Measurements from ENCODE around the gene ACOT4.
"Not testable (repeated sequence)": the region's sequence is repeated elsewhere in the genome, so short reads cannot be mapped to it uniquely, and the experiment has no call there.

The ACOT4 gene

GRCh38 chr14:73582102-73582979, 9.3 kb upstream of the ACOT4 start:
- not testable (repeated sequence) for DNase-seq (ENCODE audit: low read depth)

- DNase-seq (ENCODE audit: low read depth) = no peak
Observed at GRCh38 chr14:73588695-73589094, 3.0 kb upstream of the ACOT4 start.

- DNase-seq (ENCODE audit: low read depth) = no peak
Observed at GRCh38 chr14:73589116-73589515, 2.6 kb upstream of the ACOT4 start.

GRCh38 chr14:73590673-73591004, 1.0 kb upstream of the ACOT4 start:
- DNase-seq (ENCODE audit: low read depth) = not testable (repeated sequence)

GRCh38 chr14:73594491-73594890, 2.8 kb downstream of the ACOT4 start:
- no peak for DNase-seq (ENCODE audit: low read depth)

GRCh38 chr14:73599499-73599898, 7.8 kb downstream of the ACOT4 start:
- DNase-seq (ENCODE audit: low read depth) = no peak

- peak; percentile 36 for DNase-seq (ENCODE audit: low read depth)
Observed at GRCh38 chr14:73602994-73603393, 11.3 kb downstream of the ACOT4 start.

- DNase-seq (ENCODE audit: low read depth) = no peak
Observed at GRCh38 chr14:73606271-73606670, 14.6 kb downstream of the ACOT4 start.

- no peak for DNase-seq (ENCODE audit: low read depth)
Observed at GRCh38 chr14:73607241-73607640, 15.6 kb downstream of the ACOT4 start.

- peak; percentile 46 for DNase-seq (ENCODE audit: low read depth)
Observed at GRCh38 chr14:73610687-73611086, 19.0 kb downstream of the ACOT4 start.

- peak; percentile 78 for DNase-seq (ENCODE audit: low read depth)
Observed at GRCh38 chr14:73612339-73613045, 20.8 kb downstream of the ACOT4 start, which contains the start of gene ACOT6. ACOT6 (plus strand) TSS chr14:73612517; CDS start chr14:73612572, 55 bp downstream.

- DNase-seq (ENCODE audit: low read depth) = no peak
Observed at GRCh38 chr14:73613046-73613383, 21.3 kb downstream of the ACOT4 start.

GRCh38 chr14:73613419-73613963, 21.8 kb downstream of the ACOT4 start:
- DNase-seq (ENCODE audit: low read depth) = no peak

GRCh38 chr14:73616831-73617230, 25.2 kb downstream of the ACOT4 start:
- DNase-seq (ENCODE audit: low read depth) = no peak

- DNase-seq (ENCODE audit: low read depth) = no peak
Observed at GRCh38 chr14:73619524-73619923, 27.9 kb downstream of the ACOT4 start.

- DNase-seq (ENCODE audit: low read depth) = no peak
Observed at GRCh38 chr14:73620268-73620667, 28.6 kb downstream of the ACOT4 start.

- no peak for DNase-seq (ENCODE audit: low read depth)
Observed at GRCh38 chr14:73623504-73624054, 31.9 kb downstream of the ACOT4 start.

GRCh38 chr14:73625706-73626105, 34.0 kb downstream of the ACOT4 start:
- DNase-seq (ENCODE audit: low read depth) = no peak

GRCh38 chr14:73627151-73627558, 35.5 kb downstream of the ACOT4 start:
- no peak for DNase-seq (ENCODE audit: low read depth)

GRCh38 chr14:73630009-73630780, 38.5 kb downstream of the ACOT4 start:
- DNase-seq (ENCODE audit: low read depth) = no peak

GRCh38 chr14:73633116-73634010, 41.7 kb downstream of the ACOT4 start:
- DNase-seq (ENCODE audit: low read depth) = peak; percentile 81
